Endothelial cell (in vitro differentiated cells): ENCODE results near the gene SLCO1A2. TPM values are rescaled to one million over a fixed set of nuclear protein-coding genes. Genes with fewer than 3 reads are reported as not detected.

Experiments
- DNase-seq: peaks from one replicate; pipeline ENCODE4 v3.0.0; 2021; ENCODE audit warnings: low spot score
- H3K27ac Mint-ChIP-seq: one replicate; pipeline ENCODE4 v1.8.0; 2021; ENCODE audit warnings: mixed read lengths, inconsistent platforms; ENCODE audit not compliant: unreplicated experiment
- H3K27me3 Mint-ChIP-seq: one replicate; pipeline ENCODE4 v1.8.0; 2021; ENCODE audit warnings: mild to moderate bottlenecking, moderate library complexity, mixed read lengths, inconsistent platforms; ENCODE audit not compliant: unreplicated experiment
- H3K36me3 Mint-ChIP-seq: one replicate; pipeline ENCODE4 v1.8.0; 2021; ENCODE audit warnings: mild to moderate bottlenecking, low read depth, mixed read lengths, inconsistent platforms; ENCODE audit not compliant: unreplicated experiment
- H3K4me1 Mint-ChIP-seq: one replicate; pipeline ENCODE4 v1.8.0; 2021; ENCODE audit warnings: mild to moderate bottlenecking, mixed read lengths, inconsistent platforms; ENCODE audit not compliant: unreplicated experiment
- H3K4me3 Mint-ChIP-seq: one replicate; pipeline ENCODE4 v1.8.0; 2021; ENCODE audit warnings: mild to moderate bottlenecking, mixed read lengths, inconsistent platforms; ENCODE audit not compliant: unreplicated experiment
- H3K9me3 Mint-ChIP-seq: one replicate; pipeline ENCODE4 v1.8.0; 2021; ENCODE audit warnings: mixed read lengths, inconsistent platforms; ENCODE audit not compliant: unreplicated experiment
- CTCF ChIP-seq: fragments of 200-600 bp; sonication (generic); IDR thresholded peaks from one replicate; pipeline ENCODE4 v1.5.0; 2021; ENCODE audit warnings: antibody characterized with exemption; ENCODE audit not compliant: unreplicated experiment
- total RNA-seq: library from RNA; stranded (reverse); fragmentation: NEBNext Ultra II Directional; extraction: Animal tissue kit (Norgen Biotek cat#: 25700); gene quantifications from one replicate; pipeline ENCODE4 v1.2.1, GENCODE V29; 2021; ENCODE audit not compliant: unreplicated experiment

The SLCO1A2 gene
- total RNA-seq, 1 donor from 2014 or later = 2.1 TPM

GRCh38 chr12:21223930-21224329 is 110.8 kb downstream of the SLCO1A2 start:
- no peak for TF ChIP-seq CTCF
- H3K4me3 Mint-ChIP-seq = no peak overlapping the region
- H3K36me3 Mint-ChIP-seq = no peaks in the 10 kb centered on the region
- H3K27ac Mint-ChIP-seq = no peak overlapping the region
- no peak for DNase-seq
- H3K9me3 Mint-ChIP-seq = no peaks in the 10 kb centered on the region
- H3K4me1 Mint-ChIP-seq = peaks cover 4% of the 10 kb centered on the region
- H3K27me3 Mint-ChIP-seq = no peaks in the 10 kb centered on the region

- DNase-seq = no peak
- Mint-ChIP-seq H3K36me3 (no peaks in the 10 kb centered on the region), H3K4me1 (peaks cover 4% of the 10 kb centered on the region), H3K27ac (no peak overlapping the region), H3K27me3 (no peaks in the 10 kb centered on the region), H3K9me3 (no peaks in the 10 kb centered on the region), H3K4me3 (no peak overlapping the region)
- TF ChIP-seq CTCF = no peak
These were observed 112.9 kb downstream of the SLCO1A2 start for GRCh38 chr12:21221778-21222177.

- peaks cover 4% of the 10 kb centered on the region for H3K4me1 Mint-ChIP-seq
- TF ChIP-seq CTCF = no peak
- no peaks in the 10 kb centered on the region for H3K27me3 Mint-ChIP-seq
- H3K4me3 Mint-ChIP-seq = no peak overlapping the region
- H3K27ac Mint-ChIP-seq = no peak overlapping the region
- H3K36me3 Mint-ChIP-seq = no peaks in the 10 kb centered on the region
- no peak for DNase-seq
- H3K9me3 Mint-ChIP-seq = no peaks in the 10 kb centered on the region
These were observed 113.6 kb downstream of the SLCO1A2 start for GRCh38 chr12:21221072-21221471.

GRCh38 chr12:21220266-21220665 is 114.5 kb downstream of the SLCO1A2 start:
- no peak overlapping the region for H3K4me3 Mint-ChIP-seq
- no peak for DNase-seq
- no peak overlapping the region for H3K27ac Mint-ChIP-seq
- H3K27me3 Mint-ChIP-seq = no peaks in the 10 kb centered on the region
- no peaks in the 10 kb centered on the region for H3K36me3 Mint-ChIP-seq
- peaks cover 4% of the 10 kb centered on the region for H3K4me1 Mint-ChIP-seq
- TF ChIP-seq CTCF = no peak
- H3K9me3 Mint-ChIP-seq = no peaks in the 10 kb centered on the region

GRCh38 chr12:21219206-21219605 is 115.5 kb downstream of the SLCO1A2 start:
- peaks cover 4% of the 10 kb centered on the region for H3K4me1 Mint-ChIP-seq
- no peak for DNase-seq
- H3K9me3 Mint-ChIP-seq = no peaks in the 10 kb centered on the region
- no peaks in the 10 kb centered on the region for H3K36me3 Mint-ChIP-seq
- H3K27me3 Mint-ChIP-seq = no peaks in the 10 kb centered on the region
- TF ChIP-seq CTCF = no peak
- no peak overlapping the region for H3K4me3 Mint-ChIP-seq
- no peak overlapping the region for H3K27ac Mint-ChIP-seq

Other genes starting within 250 kb of the SLCO1A2 start
- not detected for gene SLCO1B1, start 203.7 kb downstream of the SLCO1A2 start, total RNA-seq
- not detected for gene IAPP, start 38.0 kb upstream of the SLCO1A2 start, total RNA-seq
- gene PYROXD1, start 102.7 kb upstream of the SLCO1A2 start, total RNA-seq = 5.5 TPM
- 40.7 TPM for gene RECQL, start 166.7 kb upstream of the SLCO1A2 start, total RNA-seq
- 32.4 TPM for gene GOLT1B, start 166.9 kb upstream of the SLCO1A2 start, total RNA-seq
- gene SPX, start 191.4 kb upstream of the SLCO1A2 start, total RNA-seq = 0.18 TPM